Esophagus muscularis mucosa (tissue), 3 donors: ENCODE data around the gene LMOD1.

ENCODE experiments used
- POLR2A ChIP-seq: fragments of 450-650 bp; IDR thresholded peaks from one replicate; pipeline ENCODE4 v1.6.1; 2017; ENCODE audit warnings: antibody characterized with exemption, moderate library complexity, mild to moderate bottlenecking, low read depth
- TF ChIP-seq, protein P1 (sequence below), 3 experiments: fragments of 200-600 bp in 2 of 3; fragments of 450-650 bp in 1 of 3; sonication (generic) in 2 of 3; IDR thresholded peaks; one replicate each; pipeline ENCODE4 v1.5.1; 2017 to 2019; ENCODE audit warnings: antibody characterized with exemption in 3 of 3, mild to moderate bottlenecking in 2 of 3, moderate library complexity in 1 of 3

GRCh38 chr1:201984446-201984845 is 38.1 kb upstream of the LMOD1 start:
- TF ChIP-seq, protein P1, sequence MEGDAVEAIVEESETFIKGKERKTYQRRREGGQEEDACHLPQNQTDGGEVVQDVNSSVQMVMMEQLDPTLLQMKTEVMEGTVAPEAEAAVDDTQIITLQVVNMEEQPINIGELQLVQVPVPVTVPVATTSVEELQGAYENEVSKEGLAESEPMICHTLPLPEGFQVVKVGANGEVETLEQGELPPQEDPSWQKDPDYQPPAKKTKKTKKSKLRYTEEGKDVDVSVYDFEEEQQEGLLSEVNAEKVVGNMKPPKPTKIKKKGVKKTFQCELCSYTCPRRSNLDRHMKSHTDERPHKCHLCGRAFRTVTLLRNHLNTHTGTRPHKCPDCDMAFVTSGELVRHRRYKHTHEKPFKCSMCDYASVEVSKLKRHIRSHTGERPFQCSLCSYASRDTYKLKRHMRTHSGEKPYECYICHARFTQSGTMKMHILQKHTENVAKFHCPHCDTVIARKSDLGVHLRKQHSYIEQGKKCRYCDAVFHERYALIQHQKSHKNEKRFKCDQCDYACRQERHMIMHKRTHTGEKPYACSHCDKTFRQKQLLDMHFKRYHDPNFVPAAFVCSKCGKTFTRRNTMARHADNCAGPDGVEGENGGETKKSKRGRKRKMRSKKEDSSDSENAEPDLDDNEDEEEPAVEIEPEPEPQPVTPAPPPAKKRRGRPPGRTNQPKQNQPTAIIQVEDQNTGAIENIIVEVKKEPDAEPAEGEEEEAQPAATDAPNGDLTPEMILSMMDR (IDR thresholded peaks at IDR 0.05), result no peak
- no peak for TF ChIP-seq POLR2A
